Spleen (tissue), 11 donors: ENCODE measurements around the gene OR3A3. TPM values are rescaled to one million over a fixed set of nuclear protein-coding genes. Genes with fewer than 3 reads are reported as not detected.

Experiments used
- DNase-seq: peaks from one replicate; pipeline ENCODE4 v3.0.0-alpha.2; 2020
- H3K27ac ChIP-seq, 8 donors: fragments of 200-600 bp; sonication (generic) in 7 of 8; 1 replicate in 4 of 8; 2 replicates in 4 of 8; pipeline versions ENCODE4 v1.5.0 to v1.8.0; 2016 to 2021; ENCODE audit warnings: inconsistent platforms in 4 of 8, mild to moderate bottlenecking in 4 of 8, moderate library complexity in 1 of 8
- H3K27me3 ChIP-seq, 7 donors: fragments of 200-600 bp; sonication (generic) in 6 of 7; replicated peaks in 1 of 7; 1 replicate in 4 of 7; 2 replicates in 3 of 7; pipeline versions ENCODE4 v1.5.0 to v1.8.0; 2016 to 2021; ENCODE audit warnings: inconsistent platforms in 3 of 7, mild to moderate bottlenecking in 1 of 7
- H3K36me3 ChIP-seq, 6 donors: fragments of 200-600 bp; sonication (generic) in 5 of 6; 1 replicate in 4 of 6; 2 replicates in 2 of 6; pipeline versions ENCODE4 v1.5.0 to v1.8.0; 2016 to 2021; ENCODE audit warnings: inconsistent platforms in 2 of 6
- H3K4me1 ChIP-seq, 6 donors: fragments of 200-600 bp; sonication (generic) in 5 of 6; 1 replicate in 3 of 6; 2 replicates in 3 of 6; pipeline versions ENCODE4 v1.5.0 to v1.8.0; 2016 to 2021; ENCODE audit warnings: inconsistent platforms in 3 of 6
- H3K4me3 ChIP-seq, 8 donors: fragments of 200-600 bp; sonication (generic) in 7 of 8; 1 replicate in 4 of 8; 2 replicates in 4 of 8; pipeline versions ENCODE4 v1.5.0 to v1.8.0; 2016 to 2021; ENCODE audit warnings: inconsistent platforms in 4 of 8, mild to moderate bottlenecking in 4 of 8, moderate library complexity in 2 of 8
- H3K9me3 ChIP-seq, 8 donors: fragments of 200-600 bp; sonication (generic) in 7 of 8; 1 replicate in 4 of 8; 2 replicates in 4 of 8; pipeline versions ENCODE4 v1.5.0 to v1.8.0; 2016 to 2021; ENCODE audit warnings: inconsistent platforms in 4 of 8
- POLR2A ChIP-seq, 3 donors: fragments of 450-650 bp; IDR thresholded peaks; one replicate each; pipeline ENCODE4 v1.5.1; 2017; ENCODE audit warnings: antibody characterized with exemption in 3 of 3, mild to moderate bottlenecking in 1 of 3
- POLR2AphosphoS5 ChIP-seq, 3 donors: sonication (generic); formaldehyde crosslinking; IDR thresholded peaks; one replicate each; pipeline ENCODE4 v1.5.1; 2017; ENCODE audit warnings: antibody characterized with exemption in 3 of 3
- WGBS, 5 donors: extraction: QIAGEN DNeasy Blood & Tissue Kit in 3 of 5; methylation state at CpG; one replicate each; pipeline versions ENCODE4 v1.1.5 to v1.1.7; 2013 to 2018; 5-methylcytosine and 5-hydroxymethylcytosine counted together
- intact Hi-C: fragments of 100-400 bp; cut with DNase I; formaldehyde crosslinking; loops from one replicate; pipeline ENCODE4 v1.15.0; 2023; ENCODE audit warnings: low total_unique reads
- polyA plus RNA-seq, 3 donors: library from polyadenylated mRNA; stranded (reverse); fragments of 200-250 nt; gene quantifications; one replicate each; pipeline ENCODE4 v1.2.1, GENCODE V29; 2013
- total RNA-seq, 7 donors: library from RNA; depleted of rRNA in 3 of 7; stranded (reverse); fragments of >200 nt in 3 of 7; fragmentation: NEBNext Ultra II Directional in 4 of 7; extraction: Animal tissue kit (Norgen Biotek cat#: 25700) in 4 of 7; gene quantifications; one replicate each; pipeline versions ENCODE4 v1.1.0 to v1.2.1, GENCODE V29; 2016 to 2021
- TF ChIP-seq, protein P1 (sequence below), 11 experiments: fragments of 200-600 bp in 7 of 11; fragments of 450-650 bp in 4 of 11; sonication (generic) in 4 of 11; IDR thresholded peaks in 8 of 11; conservative IDR thresholded peaks in 3 of 11; 1 replicate in 7 of 11; 2 replicates in 4 of 11; pipeline versions ENCODE4 v1.4.0 to v1.8.0; 2016 to 2021; ENCODE audit warnings: antibody characterized with exemption in 11 of 11, inconsistent platforms in 4 of 11, mild to moderate bottlenecking in 1 of 11
- donor health status: healthy with polysubstance abuse.
- donor health status: DM: no; HTN: no; CAD: no; lungs with moderate emphysema.
- donor health status: DM: no; HTN: no; CAD: no.
- donor health status: Bipolar disorder and iron deficiency.
- donor health status: healthy.
- donor health status: DM: no; HTN: no; CAD: no.
- donor health status: DM: yes; HTN: yes; CAD: no.

Gene OR3A3
- total and polyA plus RNA-seq, 10 donors = 0.60 to 0.85 TPM; not detected in 8

- 75 to 85% (median 78%) methylated on average over 3 of the region's 3 CpGs for WGBS, 5 donors
- no peak for DNase-seq
- Histone ChIP-seq H3K36me3 (no peaks in the 10 kb centered on the region), H3K4me1 (no peaks in the 10 kb centered on the region), H3K27ac (no peak within 1 kb of the TSS), H3K9me3 (peaks cover 0 to 18% (median 2%) of the 10 kb centered on the region in 8 donors), H3K27me3 (peaks cover 0 to 24% (median 0%) of the 10 kb centered on the region in 7 donors), H3K4me3 (no peak within 1 kb of the TSS)
- intact Hi-C loops = no loop called here
- TF ChIP-seq, protein P1, sequence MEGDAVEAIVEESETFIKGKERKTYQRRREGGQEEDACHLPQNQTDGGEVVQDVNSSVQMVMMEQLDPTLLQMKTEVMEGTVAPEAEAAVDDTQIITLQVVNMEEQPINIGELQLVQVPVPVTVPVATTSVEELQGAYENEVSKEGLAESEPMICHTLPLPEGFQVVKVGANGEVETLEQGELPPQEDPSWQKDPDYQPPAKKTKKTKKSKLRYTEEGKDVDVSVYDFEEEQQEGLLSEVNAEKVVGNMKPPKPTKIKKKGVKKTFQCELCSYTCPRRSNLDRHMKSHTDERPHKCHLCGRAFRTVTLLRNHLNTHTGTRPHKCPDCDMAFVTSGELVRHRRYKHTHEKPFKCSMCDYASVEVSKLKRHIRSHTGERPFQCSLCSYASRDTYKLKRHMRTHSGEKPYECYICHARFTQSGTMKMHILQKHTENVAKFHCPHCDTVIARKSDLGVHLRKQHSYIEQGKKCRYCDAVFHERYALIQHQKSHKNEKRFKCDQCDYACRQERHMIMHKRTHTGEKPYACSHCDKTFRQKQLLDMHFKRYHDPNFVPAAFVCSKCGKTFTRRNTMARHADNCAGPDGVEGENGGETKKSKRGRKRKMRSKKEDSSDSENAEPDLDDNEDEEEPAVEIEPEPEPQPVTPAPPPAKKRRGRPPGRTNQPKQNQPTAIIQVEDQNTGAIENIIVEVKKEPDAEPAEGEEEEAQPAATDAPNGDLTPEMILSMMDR (IDR thresholded peaks at IDR 0.05 in 8 of 11, conservative IDR thresholded peaks at IDR 0.05 in 3 of 11) = no peak
- no peak for TF ChIP-seq POLR2AphosphoS5 (IDR thresholded peaks at IDR 0.05)
- no peak for TF ChIP-seq POLR2A (IDR thresholded peaks at IDR 0.05)
Observed at GRCh38 chr17:3433741-3434140, 22.6 kb downstream of the OR3A3 start, which contains the start of gene OR1E2. OR1E2 (minus strand) TSS chr17:3433841; CDS start chr17:3433841, 0 bp downstream.

DNA sequence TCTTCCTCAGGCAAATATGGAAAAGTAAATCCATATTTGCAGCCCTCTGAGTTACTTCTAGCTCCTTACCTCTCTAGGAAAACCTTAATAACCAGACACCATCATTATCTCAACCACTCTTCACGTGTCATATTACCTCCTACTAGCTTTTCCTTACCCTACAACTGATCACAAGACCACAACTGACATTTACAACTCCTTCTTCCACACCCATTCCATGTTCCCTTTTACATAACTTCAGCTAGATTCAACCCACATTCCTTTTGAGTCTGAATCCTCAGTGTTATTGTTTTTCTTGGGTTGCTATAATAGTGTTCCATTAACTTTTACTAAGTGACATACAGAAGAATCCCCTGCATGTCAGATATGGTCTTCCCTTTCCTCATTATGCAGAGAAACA, 27.2 kb downstream of the OR3A3 start:
- Histone ChIP-seq H3K36me3 (no peaks in the 10 kb centered on the region), H3K4me3 (no peak overlapping the region), H3K4me1 (no peaks in the 10 kb centered on the region), H3K9me3 (no peaks in the 10 kb centered on the region), H3K27ac (no peak overlapping the region), H3K27me3 (peaks cover 0 to 41% (median 0%) of the 10 kb centered on the region in 7 donors)
- DNase-seq = no peak
- WGBS, 5 donors = 59 to 73% (median 68%) methylated on average over 1 of the region's 1 CpG
- intact Hi-C loops = no loop called here
- TF ChIP-seq POLR2AphosphoS5 (IDR thresholded peaks at IDR 0.05) = no peak
- TF ChIP-seq, protein P1 (IDR thresholded peaks at IDR 0.05 in 8 of 11, conservative IDR thresholded peaks at IDR 0.05 in 3 of 11) = no peak

DNA sequence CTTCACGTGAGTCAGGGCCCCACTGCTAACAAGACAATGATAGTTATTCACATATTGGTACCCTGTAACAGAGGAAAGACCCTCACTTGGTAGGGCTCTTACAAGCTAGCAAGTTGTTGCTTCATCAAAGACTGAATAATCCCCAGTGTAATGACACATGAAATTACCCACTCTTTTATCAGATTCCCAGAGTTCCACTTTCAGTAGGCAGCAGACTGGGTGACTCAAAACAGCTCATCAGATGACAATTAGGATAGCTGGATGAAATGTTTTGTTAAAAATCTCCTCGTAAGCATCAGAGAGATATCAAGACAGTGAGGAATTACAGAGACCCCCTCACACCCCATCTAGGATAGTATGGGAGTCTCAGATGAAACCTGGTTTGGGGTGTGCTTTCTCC, 29.3 kb downstream of the OR3A3 start:
- H3K36me3 ChIP-seq = no peaks in the 10 kb centered on the region
- intact Hi-C loops = no loop called here
- DNase-seq = no peak
- H3K27ac ChIP-seq = no peak overlapping the region
- H3K4me1 ChIP-seq = no peaks in the 10 kb centered on the region
- H3K9me3 ChIP-seq = no peaks in the 10 kb centered on the region
- H3K27me3 ChIP-seq = peaks cover 0 to 31% (median 0%) of the 10 kb centered on the region in 7 donors
- 68 to 77% (median 74%) methylated on average over 2 of the region's 2 CpGs for WGBS, 5 donors
- no peak overlapping the region for H3K4me3 ChIP-seq
- no peak for TF ChIP-seq POLR2A (IDR thresholded peaks at IDR 0.05)
- TF ChIP-seq, protein P1 (IDR thresholded peaks at IDR 0.05 in 8 of 11, conservative IDR thresholded peaks at IDR 0.05 in 3 of 11) = no peak
- TF ChIP-seq POLR2AphosphoS5 (IDR thresholded peaks at IDR 0.05) = no peak

- intact Hi-C loops = no loop called here
- Histone ChIP-seq H3K36me3 (no peaks in the 10 kb centered on the region), H3K27me3 (peaks cover 0 to 7% (median 0%) of the 10 kb centered on the region in 7 donors), H3K4me3 (no peak overlapping the region), H3K4me1 (no peaks in the 10 kb centered on the region), H3K9me3 (no peaks in the 10 kb centered on the region), H3K27ac (no peak overlapping the region)
- WGBS, 5 donors = 28 to 38% (median 36%) methylated on average over 2 of the region's 2 CpGs
- no peak for TF ChIP-seq POLR2AphosphoS5 (IDR thresholded peaks at IDR 0.05)
- no peak for TF ChIP-seq POLR2A (IDR thresholded peaks at IDR 0.05)
- TF ChIP-seq, protein P1 (IDR thresholded peaks at IDR 0.05 in 8 of 11, conservative IDR thresholded peaks at IDR 0.05 in 3 of 11) = no peak
- no peak for DNase-seq
Observed at GRCh38 chr17:3447625-3448024, 36.5 kb downstream of the OR3A3 start.
